Glomerular endothelial cell (primary cell): Measurements from ENCODE around the gene COL11A1. TPM values are rescaled to one million over a fixed set of nuclear protein-coding genes. Genes with fewer than 3 reads are reported as not detected.
"Not testable (repeated sequence)": the region's sequence is repeated elsewhere in the genome, so short reads cannot be mapped to it uniquely, and the experiment has no call there.

Source experiments
- DNase-seq: peaks from one replicate; pipeline ENCODE4 v3.0.0-alpha.2; 2011; ENCODE audit warnings: low read depth, low spot score; ENCODE audit errors: extremely low read depth
- total RNA-seq: library from RNA; depleted of rRNA; stranded (reverse); fragments of >200 nt; gene quantifications from 2 replicates; pipeline ENCODE4 v1.2.3, GENCODE V29; 2015

Gene COL11A1
- total RNA-seq, 1 donor from 2014 or later, result 0.12 TPM

DNA sequence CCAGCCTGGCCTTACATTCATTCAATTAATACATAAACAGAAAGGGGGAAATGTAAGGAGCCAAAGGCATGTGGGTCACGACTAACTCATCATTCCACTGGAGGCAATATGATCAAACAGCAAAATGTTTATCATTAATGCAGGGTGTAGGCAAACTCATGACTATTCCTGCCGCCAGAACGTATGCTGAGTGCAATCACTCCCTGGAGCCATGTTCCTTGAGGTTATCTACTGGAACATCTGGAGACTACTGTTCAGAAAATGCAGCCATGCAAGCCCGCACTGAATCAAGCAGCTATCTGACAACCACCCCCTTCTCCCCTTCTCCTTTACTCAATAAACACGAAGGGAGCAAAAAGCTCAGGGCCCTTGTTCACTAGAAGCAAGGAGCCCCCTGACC is 267.6 kb downstream of the COL11A1 start:
- DNase-seq, result no peak

DNA sequence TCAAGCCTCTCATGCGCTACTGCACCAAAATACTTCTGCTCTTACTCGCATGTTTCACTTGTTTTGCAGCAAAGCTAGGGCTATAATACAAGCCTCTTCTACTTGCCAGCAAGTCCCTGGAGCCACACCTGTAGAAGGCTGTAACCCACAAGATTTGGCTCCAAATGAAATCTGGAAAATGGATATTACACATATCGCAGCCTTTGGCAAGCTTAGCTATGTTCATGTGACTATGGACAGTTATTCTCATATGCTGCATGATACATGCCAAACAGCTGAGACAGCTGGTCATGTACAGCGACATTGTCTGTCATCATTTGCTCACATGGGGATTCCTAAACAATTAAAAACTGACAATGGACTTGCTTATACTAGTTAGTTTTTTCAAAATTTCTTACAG is 270.3 kb downstream of the COL11A1 start:
- DNase-seq, result no peak

DNA sequence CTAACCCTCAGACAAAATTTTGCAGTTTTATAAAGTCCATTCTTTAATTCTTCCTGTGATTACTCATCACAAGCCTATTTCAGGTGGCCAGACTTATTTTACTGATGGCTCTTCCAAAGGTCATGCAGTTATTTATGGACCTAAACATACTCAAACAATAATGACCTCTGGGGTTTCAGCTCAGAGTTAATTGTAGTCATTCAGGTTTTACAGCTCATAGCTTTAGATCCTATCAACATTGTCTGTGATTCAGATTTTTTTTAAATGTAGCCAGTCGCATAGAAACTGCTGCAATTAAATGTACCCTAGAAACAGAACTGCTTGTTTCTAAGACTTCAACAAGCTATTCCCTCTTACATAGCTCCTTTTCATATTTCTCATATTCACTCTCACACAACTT is 270.8 kb downstream of the COL11A1 start:
- DNase-seq, result no peak

DNA sequence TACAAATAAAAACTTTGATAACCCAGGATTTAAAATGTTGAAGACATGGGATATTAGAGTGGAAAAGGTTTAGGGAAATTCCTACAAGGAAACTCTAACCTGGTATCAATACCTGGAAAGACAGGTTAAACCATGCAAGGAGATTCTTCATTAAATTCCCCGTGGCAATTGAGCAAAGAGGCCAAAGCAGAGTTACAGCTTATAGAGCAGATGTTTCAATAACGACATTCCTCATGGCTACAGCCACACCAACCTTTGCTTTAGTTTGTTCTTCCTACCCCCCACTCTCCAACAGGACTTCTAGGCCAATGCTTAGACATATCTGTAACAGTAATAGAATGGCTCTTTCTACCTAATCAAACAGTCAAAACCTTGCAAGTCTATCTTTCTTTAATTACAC is 271.3 kb downstream of the COL11A1 start:
- no peak for DNase-seq

DNA sequence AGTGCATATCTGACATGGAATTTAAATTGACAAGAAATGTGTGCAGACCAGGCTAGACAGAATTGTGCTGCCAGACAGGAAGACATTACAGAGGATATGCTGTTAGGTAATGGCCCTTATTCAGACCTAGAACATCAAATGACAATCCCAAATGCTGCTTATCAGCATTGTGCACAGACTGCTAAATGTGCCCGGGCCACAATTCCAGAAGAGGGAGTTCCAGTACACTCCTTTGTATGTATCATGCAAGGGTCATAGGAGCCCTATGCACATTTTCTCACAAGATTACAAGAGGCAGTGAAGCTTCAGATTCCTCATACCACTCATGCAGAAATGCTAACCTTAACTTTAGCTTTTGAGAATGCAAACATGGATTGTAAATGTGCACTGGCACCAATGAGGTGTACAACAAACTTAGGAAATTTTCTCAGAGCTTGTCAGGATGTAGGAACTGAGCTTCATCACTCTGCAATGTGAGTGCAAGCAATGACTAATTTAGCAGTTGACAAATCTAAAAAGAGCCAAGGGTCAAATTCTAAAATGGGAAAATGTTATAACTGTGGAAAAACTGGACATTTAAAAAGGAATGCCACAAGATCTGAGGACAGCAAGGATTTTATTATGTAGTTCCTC is 273.5 kb downstream of the COL11A1 start:
- no peak for DNase-seq

DNA sequence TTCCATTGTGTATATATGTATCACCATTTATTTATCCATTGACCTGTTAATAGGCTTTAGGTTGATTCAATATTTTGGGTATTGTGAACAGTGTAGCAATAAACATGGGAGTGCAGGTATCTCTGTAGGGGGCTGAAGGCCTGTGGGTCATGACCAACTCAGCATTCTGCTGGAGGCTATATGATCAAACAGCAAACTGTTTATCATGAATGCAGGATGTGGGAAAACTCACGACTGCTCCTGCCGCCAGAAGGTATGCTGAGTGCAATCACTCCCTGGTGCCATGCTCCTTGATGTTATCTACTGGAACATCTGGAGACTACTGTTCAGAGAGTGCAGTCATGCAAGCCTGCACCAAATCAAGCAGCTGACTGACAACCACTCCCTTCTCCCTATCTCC is 275.2 kb downstream of the COL11A1 start:
- no peak for DNase-seq

DNA sequence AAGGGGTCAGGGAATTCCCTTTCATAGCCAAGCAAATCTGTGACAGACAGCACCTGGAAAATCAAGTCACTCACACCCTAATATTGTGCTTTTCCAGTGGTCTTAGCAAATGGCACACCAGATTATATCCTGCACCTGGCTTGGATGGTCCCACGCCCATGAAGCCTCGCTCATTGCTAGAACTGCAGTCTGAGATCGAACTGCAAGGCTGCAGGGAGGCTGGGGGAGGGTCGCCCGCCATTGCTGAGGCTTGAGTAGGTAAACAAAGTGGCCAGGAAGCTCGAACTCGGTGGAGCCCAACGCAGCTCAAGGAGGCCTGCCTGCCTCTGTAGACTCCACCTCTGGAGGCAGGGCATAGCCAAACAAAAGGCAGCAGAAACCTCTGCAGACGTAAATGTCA is 281.6 kb downstream of the COL11A1 start:
- not testable (repeated sequence) for DNase-seq
